ENCODE data around the gene LGR5.
"Not testable (repeated sequence)": the region's sequence is repeated elsewhere in the genome, so short reads cannot be mapped to it uniquely, and the experiment has no call there.

The LGR5 gene

DNA sequence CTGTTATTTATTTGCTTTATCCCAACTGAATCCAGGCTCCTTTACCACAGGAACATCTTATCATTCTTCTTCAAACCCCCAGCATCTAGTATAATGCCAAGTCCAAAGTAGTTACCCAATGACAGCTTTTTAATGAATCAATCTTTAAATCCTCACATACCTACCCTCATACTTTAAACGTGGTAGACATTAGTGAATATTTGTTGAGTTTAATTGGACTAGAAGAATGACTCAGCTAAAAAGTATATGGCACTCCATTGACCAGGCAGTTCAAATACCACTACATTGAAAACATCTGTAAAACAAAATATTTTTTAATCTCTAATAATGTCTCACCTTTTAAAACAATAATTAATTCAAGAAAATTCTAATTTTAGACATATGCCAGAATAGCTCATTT lies 125.9 kb downstream of the LGR5 start:
- no peak for DNase-seq
- Mint-ChIP-seq H3K27ac (no peak overlapping the region), H3K4me3 (no peak overlapping the region), H3K27me3 (peaks cover 8% of the 10 kb centered on the region), H3K4me1 (ENCODE audit: low read depth) (no peaks in the 10 kb centered on the region), H3K9me3 (no peaks in the 10 kb centered on the region), H3K36me3 (ENCODE audit: low read depth) (no peaks in the 10 kb centered on the region)

- Mint-ChIP-seq H3K27ac (no peak overlapping the region), H3K27me3 (peaks cover 8% of the 10 kb centered on the region), H3K36me3 (ENCODE audit: low read depth) (no peaks in the 10 kb centered on the region), H3K4me3 (no peak overlapping the region), H3K9me3 (no peaks in the 10 kb centered on the region), H3K4me1 (ENCODE audit: low read depth) (no peaks in the 10 kb centered on the region)
- no peak for DNase-seq
Measured at GRCh38 chr12:71566655-71567054, 127.1 kb downstream of the LGR5 start.

GRCh38 chr12:71567537-71567936 lies 127.9 kb downstream of the LGR5 start:
- no peak for DNase-seq
- no peaks in the 10 kb centered on the region for H3K4me1 Mint-ChIP-seq (ENCODE audit: low read depth)
- H3K27me3 Mint-ChIP-seq, result peaks cover 12% of the 10 kb centered on the region
- no peaks in the 10 kb centered on the region for H3K9me3 Mint-ChIP-seq
- no peaks in the 10 kb centered on the region for H3K36me3 Mint-ChIP-seq (ENCODE audit: low read depth)
- H3K27ac Mint-ChIP-seq, result no peak overlapping the region
- no peak overlapping the region for H3K4me3 Mint-ChIP-seq

DNA sequence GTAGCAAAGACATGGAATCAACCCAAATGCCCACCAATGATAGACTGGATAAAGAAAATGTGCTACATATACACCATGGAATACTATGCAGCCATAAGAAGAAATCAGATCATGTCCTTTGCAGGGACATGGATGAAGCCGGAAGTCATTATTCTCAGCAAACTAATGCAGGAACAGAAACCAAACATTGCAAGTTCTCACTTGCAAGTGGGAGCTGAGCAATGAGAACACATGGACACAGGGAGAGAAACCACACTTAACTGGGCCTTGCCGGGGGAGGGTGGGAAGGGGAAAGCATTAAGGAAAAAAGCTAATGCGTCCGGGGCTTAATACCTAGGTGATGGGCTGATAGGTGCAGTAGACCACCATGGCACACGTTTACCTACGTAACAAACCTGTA lies 130.3 kb downstream of the LGR5 start:
- H3K4me1 Mint-ChIP-seq (ENCODE audit: low read depth); DNase-seq; H3K27ac Mint-ChIP-seq; H3K9me3 Mint-ChIP-seq; H3K36me3 Mint-ChIP-seq (ENCODE audit: low read depth); H3K4me3 Mint-ChIP-seq: not testable (repeated sequence)
- peaks cover 12% of the 10 kb centered on the region for H3K27me3 Mint-ChIP-seq

DNA sequence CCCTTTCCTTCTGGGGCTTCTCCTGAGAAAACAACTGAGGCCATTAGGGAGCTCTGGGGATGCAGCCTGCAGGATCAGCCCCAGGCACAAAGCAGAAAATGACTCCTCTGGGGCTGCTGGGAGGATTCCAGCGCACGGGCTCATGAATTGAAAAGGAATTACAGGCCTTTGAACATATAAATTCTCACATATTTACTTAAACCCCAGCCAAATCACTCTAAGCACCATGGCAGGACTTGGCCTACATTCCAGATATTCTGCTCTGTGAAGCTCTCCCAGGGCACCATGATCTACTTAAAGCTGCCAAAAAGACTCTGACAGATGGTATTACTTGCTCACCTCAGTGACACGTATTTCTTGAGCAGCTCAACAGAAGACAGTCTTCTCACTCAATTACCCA lies 136.9 kb downstream of the LGR5 start:
- DNase-seq, result no peak
- no peaks in the 10 kb centered on the region for H3K36me3 Mint-ChIP-seq (ENCODE audit: low read depth)
- no peak overlapping the region for H3K4me3 Mint-ChIP-seq
- no peak overlapping the region for H3K27ac Mint-ChIP-seq
- no peaks in the 10 kb centered on the region for H3K4me1 Mint-ChIP-seq (ENCODE audit: low read depth)
- peaks cover 3% of the 10 kb centered on the region for H3K27me3 Mint-ChIP-seq
- H3K9me3 Mint-ChIP-seq, result no peaks in the 10 kb centered on the region

GRCh38 chr12:71578694-71579258 lies 139.2 kb downstream of the LGR5 start:
- no peak overlapping the region for H3K27ac Mint-ChIP-seq
- H3K4me1 Mint-ChIP-seq (ENCODE audit: low read depth), result no peaks in the 10 kb centered on the region
- no peak overlapping the region for H3K4me3 Mint-ChIP-seq
- no peak for DNase-seq
- H3K36me3 Mint-ChIP-seq (ENCODE audit: low read depth), result no peaks in the 10 kb centered on the region
- H3K9me3 Mint-ChIP-seq, result no peaks in the 10 kb centered on the region
- no peaks in the 10 kb centered on the region for H3K27me3 Mint-ChIP-seq

DNA sequence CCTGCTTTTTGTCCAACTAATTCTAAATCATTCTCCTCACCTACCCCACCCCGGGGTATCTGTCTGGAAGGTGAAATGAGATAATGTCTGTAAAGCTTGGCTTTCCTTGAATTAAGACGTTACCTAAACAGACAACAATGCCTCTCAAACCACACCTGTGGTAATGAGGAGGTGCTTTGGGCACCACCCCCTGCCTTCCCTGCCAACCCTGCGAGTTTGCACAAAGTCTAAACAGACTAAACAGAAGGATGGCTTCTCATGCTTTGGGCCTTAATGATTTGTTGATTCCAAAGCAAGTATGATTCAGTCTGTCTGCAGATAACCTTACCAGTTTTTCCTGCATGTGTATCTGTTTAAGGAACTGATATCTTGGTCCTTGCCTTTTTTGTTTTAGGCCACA lies 141.6 kb downstream of the LGR5 start:
- peaks cover 7% of the 10 kb centered on the region for H3K27me3 Mint-ChIP-seq
- no peaks in the 10 kb centered on the region for H3K36me3 Mint-ChIP-seq (ENCODE audit: low read depth)
- no peak overlapping the region for H3K4me3 Mint-ChIP-seq
- no peak for DNase-seq
- no peaks in the 10 kb centered on the region for H3K9me3 Mint-ChIP-seq
- H3K4me1 Mint-ChIP-seq (ENCODE audit: low read depth), result no peaks in the 10 kb centered on the region
- no peak overlapping the region for H3K27ac Mint-ChIP-seq

GRCh38 chr12:71582925-71583324 lies 143.3 kb downstream of the LGR5 start:
- H3K36me3 Mint-ChIP-seq (ENCODE audit: low read depth), result no peaks in the 10 kb centered on the region
- H3K4me1 Mint-ChIP-seq (ENCODE audit: low read depth), result no peaks in the 10 kb centered on the region
- H3K27me3 Mint-ChIP-seq, result peaks cover 7% of the 10 kb centered on the region
- H3K9me3 Mint-ChIP-seq, result no peaks in the 10 kb centered on the region
- no peak overlapping the region for H3K4me3 Mint-ChIP-seq
- H3K27ac Mint-ChIP-seq, result no peak overlapping the region
- DNase-seq, result no peak

- Mint-ChIP-seq H3K36me3 (ENCODE audit: low read depth) (no peaks in the 10 kb centered on the region), H3K4me3 (no peak overlapping the region), H3K27ac (no peak overlapping the region), H3K9me3 (no peaks in the 10 kb centered on the region), H3K4me1 (ENCODE audit: low read depth) (no peaks in the 10 kb centered on the region), H3K27me3 (peaks cover 12% of the 10 kb centered on the region)
- no peak for DNase-seq
Measured at GRCh38 chr12:71584356-71584755, 144.8 kb downstream of the LGR5 start.

DNA sequence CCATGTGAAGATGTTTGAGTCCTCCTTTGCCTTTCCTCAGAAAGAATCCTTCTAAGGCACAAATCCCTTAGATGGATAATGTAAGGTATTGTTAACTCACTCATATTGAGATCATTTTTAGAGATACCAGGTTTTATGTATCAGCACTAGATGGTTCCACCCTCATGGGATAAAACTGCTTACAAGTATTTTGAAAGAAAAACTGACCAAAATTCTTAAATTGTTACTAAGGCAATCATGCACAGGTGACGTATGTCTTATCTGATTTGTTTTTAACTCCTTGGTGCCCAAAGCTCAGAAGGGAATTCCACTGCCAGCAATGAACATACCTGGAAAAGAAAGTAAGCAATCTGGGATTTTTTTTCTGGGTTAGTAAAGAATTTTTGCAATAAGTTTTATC lies 145.6 kb downstream of the LGR5 start:
- H3K4me1 Mint-ChIP-seq (ENCODE audit: low read depth), result no peaks in the 10 kb centered on the region
- H3K36me3 Mint-ChIP-seq (ENCODE audit: low read depth), result no peaks in the 10 kb centered on the region
- H3K9me3 Mint-ChIP-seq, result no peaks in the 10 kb centered on the region
- no peak overlapping the region for H3K4me3 Mint-ChIP-seq
- no peak overlapping the region for H3K27ac Mint-ChIP-seq
- DNase-seq, result no peak
- peaks cover 15% of the 10 kb centered on the region for H3K27me3 Mint-ChIP-seq

GRCh38 chr12:71587012-71587411 lies 147.4 kb downstream of the LGR5 start:
- H3K36me3 Mint-ChIP-seq (ENCODE audit: low read depth), result no peaks in the 10 kb centered on the region
- peaks cover 28% of the 10 kb centered on the region for H3K27me3 Mint-ChIP-seq

DNA sequence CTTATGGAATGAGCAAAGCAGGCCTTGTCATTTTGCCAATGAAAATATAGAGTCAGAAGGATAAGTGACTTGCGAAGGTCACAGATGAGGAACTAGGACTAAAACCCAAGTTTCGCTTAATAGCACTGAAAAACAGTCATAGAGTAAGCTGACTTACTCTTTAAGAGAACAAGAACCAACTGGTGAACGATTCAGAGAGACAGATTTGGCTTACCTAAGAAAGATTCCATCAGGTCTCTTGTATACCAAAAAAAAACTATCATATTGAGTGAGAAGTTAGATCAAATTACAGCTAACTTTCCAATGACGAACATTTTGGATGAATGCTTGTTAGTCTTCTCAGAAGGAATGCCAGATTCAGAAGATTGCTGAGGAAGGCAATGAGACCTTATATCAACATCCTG lies 149.9 kb downstream of the LGR5 start:
- no peak overlapping the region for H3K4me3 Mint-ChIP-seq
- DNase-seq, result no peak
- no peak overlapping the region for H3K27ac Mint-ChIP-seq
- H3K27me3 Mint-ChIP-seq, result peaks cover 44% of the 10 kb centered on the region
- no peaks in the 10 kb centered on the region for H3K36me3 Mint-ChIP-seq (ENCODE audit: low read depth)
- no peaks in the 10 kb centered on the region for H3K9me3 Mint-ChIP-seq
- no peaks in the 10 kb centered on the region for H3K4me1 Mint-ChIP-seq (ENCODE audit: low read depth)

More at GRCh38 chr12:71587012-71587411, 147.4 kb downstream of the LGR5 start:
- DNase-seq, result no peak
- H3K9me3 Mint-ChIP-seq, result no peaks in the 10 kb centered on the region
- no peak overlapping the region for H3K27ac Mint-ChIP-seq
- no peaks in the 10 kb centered on the region for H3K4me1 Mint-ChIP-seq (ENCODE audit: low read depth)
- H3K4me3 Mint-ChIP-seq, result no peak overlapping the region

DNA sequence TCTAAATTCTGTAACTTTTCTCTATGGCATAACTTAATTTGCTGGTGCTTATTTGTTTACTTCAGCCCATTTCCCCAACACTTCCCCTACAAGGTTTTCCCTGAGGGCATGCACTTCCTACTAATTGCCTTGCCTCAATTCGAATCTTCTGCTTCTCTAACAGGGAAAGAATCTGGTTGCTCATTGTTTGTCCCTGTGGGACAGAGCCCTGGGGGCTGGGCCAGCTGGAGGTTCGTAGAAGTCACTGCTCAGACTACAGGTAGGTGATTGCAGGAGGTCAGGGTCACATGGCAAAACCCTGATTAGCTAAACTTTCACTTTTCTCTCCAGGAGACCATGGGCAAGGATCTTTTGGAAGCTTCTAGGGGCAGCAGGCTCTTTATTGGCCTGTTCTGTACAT lies 152.0 kb downstream of the LGR5 start:
- Mint-ChIP-seq H3K4me1 (ENCODE audit: low read depth) (no peaks in the 10 kb centered on the region), H3K9me3 (no peaks in the 10 kb centered on the region), H3K27ac (no peak overlapping the region), H3K4me3 (no peak overlapping the region), H3K27me3 (peaks cover 46% of the 10 kb centered on the region), H3K36me3 (ENCODE audit: low read depth) (no peaks in the 10 kb centered on the region)
- DNase-seq, result no peak

- H3K36me3 Mint-ChIP-seq (ENCODE audit: low read depth), result no peaks in the 10 kb centered on the region
- no peaks in the 10 kb centered on the region for H3K9me3 Mint-ChIP-seq
- DNase-seq, result no peak
- H3K4me1 Mint-ChIP-seq (ENCODE audit: low read depth), result no peaks in the 10 kb centered on the region
- H3K4me3 Mint-ChIP-seq, result no peak overlapping the region
- H3K27me3 Mint-ChIP-seq, result peaks cover 51% of the 10 kb centered on the region
- no peak overlapping the region for H3K27ac Mint-ChIP-seq
Measured at GRCh38 chr12:71592841-71593240, 153.2 kb downstream of the LGR5 start.

DNA sequence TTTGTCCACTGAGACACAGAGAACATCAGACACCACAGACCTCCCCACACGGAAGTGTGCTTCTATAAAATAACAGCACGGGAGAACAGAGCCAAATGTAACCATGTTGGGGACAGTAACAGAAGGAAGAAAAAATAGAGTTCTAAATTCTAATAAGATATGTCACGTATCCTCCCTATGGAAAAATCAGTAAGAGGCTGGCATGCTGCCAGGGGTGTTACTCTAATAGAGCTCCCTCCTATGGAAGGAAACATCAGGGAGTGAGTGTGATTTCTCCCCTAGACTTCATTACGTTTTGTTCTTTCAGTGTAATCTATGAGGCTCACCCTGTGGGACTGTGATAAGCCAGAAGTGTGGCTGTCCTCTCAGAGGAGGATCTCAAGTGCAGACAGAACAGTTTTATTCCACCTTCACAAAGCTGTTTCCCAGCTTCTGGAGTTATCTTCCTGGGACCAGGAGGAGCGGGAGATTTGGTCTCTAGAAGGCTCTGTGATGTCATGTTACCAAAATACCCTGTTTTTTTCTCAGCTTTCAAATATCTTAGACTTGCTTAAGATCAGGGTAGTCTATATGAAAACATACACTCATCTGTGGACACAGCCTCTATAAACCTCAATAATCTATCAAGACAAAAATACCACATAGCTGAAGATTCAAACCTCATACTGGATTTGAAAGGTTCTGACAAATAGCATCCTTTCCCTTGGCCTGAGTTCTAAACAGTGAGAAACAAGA lies 154.8 kb downstream of the LGR5 start:
- peaks cover 46% of the 10 kb centered on the region for H3K27me3 Mint-ChIP-seq
- DNase-seq, result no peak
- H3K4me1 Mint-ChIP-seq (ENCODE audit: low read depth), result no peaks in the 10 kb centered on the region
- H3K27ac Mint-ChIP-seq, result no peak overlapping the region
- H3K9me3 Mint-ChIP-seq, result peaks cover under 1% of the 10 kb centered on the region
- H3K4me3 Mint-ChIP-seq, result no peak overlapping the region
- no peaks in the 10 kb centered on the region for H3K36me3 Mint-ChIP-seq (ENCODE audit: low read depth)

Data from activated T-cell treated with anti-CD3 and anti-CD28 coated beads, Interleukin-2, amount 50 U/mL, for 24 hours (primary cell).